Body of pancreas (tissue), 4 donors: ENCODE data around the gene NLGN2. TPM values are rescaled to one million over a fixed set of nuclear protein-coding genes. Genes with fewer than 3 reads are reported as not detected.

Source experiments
- ATAC-seq: fragments of 150-250 bp; one replicate; pipeline ENCODE4 v1.9.1; 2016
- DNase-seq, 4 donors: peaks; one replicate each; pipeline ENCODE4 v3.0.0-alpha.2; 2019
- H3K27ac ChIP-seq, 4 donors: fragments of 200-600 bp; sonication (generic); 1 replicate in 3 of 4; 2 replicates in 1 of 4; pipeline versions ENCODE4 v1.5.1 to v1.6.1; 2016 to 2019; ENCODE audit warnings: mild to moderate bottlenecking in 1 of 4, mixed read lengths in 1 of 4, moderate library complexity in 1 of 4
- H3K27me3 ChIP-seq, 2 donors: fragments of 200-600 bp; sonication (generic); one replicate each; pipeline ENCODE4 v1.6.0; 2016; ENCODE audit warnings: mild to moderate bottlenecking in 1 of 2
- H3K36me3 ChIP-seq, 2 donors: fragments of 200-600 bp; sonication (generic); replicated peaks in 1 of 2; 2 replicates each; pipeline ENCODE4 v1.5.1; 2016; ENCODE audit warnings: low read depth in 2 of 2; ENCODE audit not compliant: insufficient read depth in 1 of 2
- H3K4me1 ChIP-seq: fragments of 200-600 bp; sonication (generic); one replicate; pipeline ENCODE4 v1.6.0; 2016
- H3K4me3 ChIP-seq, 2 donors: fragments of 200-600 bp; sonication (generic); 1 replicate in 1 of 2; 2 replicates in 1 of 2; pipeline ENCODE4 v1.5.1; 2016 to 2019
- H3K9me3 ChIP-seq, 3 donors: fragments of 200-600 bp; sonication (generic); 1 replicate in 2 of 3; 2 replicates in 1 of 3; pipeline ENCODE4 v1.5.1; 2016
- CTCF ChIP-seq, 7 experiments: fragments of 450-650 bp in 4 of 7; fragments of 200-600 bp in 3 of 7; sonication (generic) in 3 of 7; IDR thresholded peaks; one replicate each; pipeline ENCODE4 v1.5.1; 2016 to 2019; ENCODE audit warnings: antibody characterized with exemption in 7 of 7
- POLR2A ChIP-seq, 3 donors: fragments of 450-650 bp; IDR thresholded peaks; one replicate each; pipeline ENCODE4 v1.6.1; 2016; ENCODE audit warnings: antibody characterized with exemption in 3 of 3, mild to moderate bottlenecking in 2 of 3
- WGBS, 2 donors: methylation state at CpG; one replicate each; pipeline ENCODE4 v1.1.5; 2017; 5-methylcytosine and 5-hydroxymethylcytosine counted together
- intact Hi-C: fragments of 100-400 bp; cut with DNase I; formaldehyde crosslinking; loops from one replicate; pipeline ENCODE4 v1.15.1; 2023
- total RNA-seq, 2 donors: library from RNA; depleted of rRNA; stranded (reverse); fragments of >200 nt; gene quantifications; one replicate each; pipeline ENCODE4 v1.1.0, GENCODE V29; 2016

NLGN2 gene
- total RNA-seq, 2 donors from 2014 or later, result 5.2 to 6.3 TPM

GRCh38 chr17:7406235-7406825 is 1.3 kb upstream of the NLGN2 start:
- ATAC-seq (no peak), DNase-seq (no peak)
- H3K27me3 ChIP-seq, result no peaks in the 10 kb centered on the region
- no peaks in the 10 kb centered on the region for H3K9me3 ChIP-seq
- peaks cover 32% of the 10 kb centered on the region for H3K4me1 ChIP-seq
- TF ChIP-seq POLR2A (IDR thresholded peaks at IDR 0.05) (no peak), CTCF (IDR thresholded peaks at IDR 0.05) (no peak)
- 47 to 56% methylated on average over 8 to 12 of the region's 12 CpGs for WGBS, 2 donors
- H3K4me3 ChIP-seq, result no peak overlapping the region
- intact Hi-C loops, result no loop called here
- no peak overlapping the region for H3K27ac ChIP-seq
- no peaks in the 10 kb centered on the region for H3K36me3 ChIP-seq

GRCh38 chr17:7407082-7407481 is 563 bp upstream of the NLGN2 start:
- Histone ChIP-seq H3K4me1 (peaks cover 27% of the 10 kb centered on the region), H3K27ac (no peak overlapping the region), H3K9me3 (no peaks in the 10 kb centered on the region), H3K4me3 (no peak overlapping the region), H3K27me3 (no peaks in the 10 kb centered on the region), H3K36me3 (no peaks in the 10 kb centered on the region)
- intact Hi-C loops, result no loop called here
- ATAC-seq (no peak), DNase-seq (no peak)
- TF ChIP-seq POLR2A (IDR thresholded peaks at IDR 0.05) (no peak), CTCF (IDR thresholded peaks at IDR 0.05) (no peak)
- 81 to 85% methylated on average over 13 of the region's 13 CpGs for WGBS, 2 donors

GRCh38 chr17:7408252-7408727 is 645 bp downstream of the NLGN2 start:
- no peaks in the 10 kb centered on the region for H3K9me3 ChIP-seq
- H3K4me3 ChIP-seq, result no peak overlapping the region
- 65 to 91% methylated on average over 17 to 49 of the region's 58 CpGs for WGBS, 2 donors
- ATAC-seq (no peak), DNase-seq (no peak)
- intact Hi-C loops, result no loop called here
- TF ChIP-seq POLR2A (IDR thresholded peaks at IDR 0.05) (no peak), CTCF (IDR thresholded peaks at IDR 0.05) (no peak)
- H3K27ac ChIP-seq, result no peak overlapping the region
- H3K36me3 ChIP-seq, result no peaks in the 10 kb centered on the region
- H3K4me1 ChIP-seq, result peaks cover 15% of the 10 kb centered on the region
- H3K27me3 ChIP-seq, result no peaks in the 10 kb centered on the region

- Histone ChIP-seq H3K4me3 (no peak overlapping the region), H3K9me3 (no peaks in the 10 kb centered on the region), H3K27ac (no peak overlapping the region), H3K4me1 (peaks cover 13% of the 10 kb centered on the region), H3K36me3 (no peaks in the 10 kb centered on the region), H3K27me3 (no peaks in the 10 kb centered on the region)
- WGBS, 2 donors, result 79% methylated on average over 6 of the region's 6 CpGs; no CpG with 5 or more reads in 1 of the 2 donors
- DNase-seq (no peak), ATAC-seq (no peak)
- no peak for TF ChIP-seq POLR2A (IDR thresholded peaks at IDR 0.05)
- no peak for TF ChIP-seq CTCF (IDR thresholded peaks at IDR 0.05)
- intact Hi-C loops, result no loop called here
Measured at GRCh38 chr17:7408863-7409262, 1.2 kb downstream of the NLGN2 start.

- Histone ChIP-seq H3K27ac (no peak overlapping the region), H3K9me3 (no peaks in the 10 kb centered on the region), H3K36me3 (no peaks in the 10 kb centered on the region), H3K27me3 (no peaks in the 10 kb centered on the region), H3K4me1 (peaks cover 9% of the 10 kb centered on the region), H3K4me3 (no peak overlapping the region)
- TF ChIP-seq POLR2A (IDR thresholded peaks at IDR 0.05) (no peak), CTCF (IDR thresholded peaks at IDR 0.05) (no peak)
- whole genome bisulfite sequencing, 2 donors, result 79 to 86% methylated on average over 6 of the region's 6 CpGs
- intact Hi-C loops, result no loop called here
- DNase-seq (no peak), ATAC-seq (no peak)
Measured at GRCh38 chr17:7409716-7410115, 2.1 kb downstream of the NLGN2 start.
